Nephron (organoid): Measurements from ENCODE around the gene KRTAP5-1.

Experiments used
- H3K27ac Mint-ChIP-seq, 3 experiments: 2 replicates each; pipeline ENCODE4 v1.8.0; 2020; ENCODE audit warnings: mixed read lengths in 3 of 3, mild to moderate bottlenecking in 2 of 3, moderate library complexity in 1 of 3
- H3K27me3 Mint-ChIP-seq: 2 replicates; pipeline ENCODE4 v1.8.0; 2021; ENCODE audit warnings: low read depth, mild to moderate bottlenecking, moderate library complexity, mixed read lengths
- H3K36me3 Mint-ChIP-seq: 2 replicates; pipeline ENCODE4 v1.8.0; 2020; ENCODE audit warnings: low read depth, mixed read lengths
- H3K4me1 Mint-ChIP-seq: 2 replicates; pipeline ENCODE4 v1.8.0; 2020; ENCODE audit warnings: mixed read lengths
- H3K4me3 Mint-ChIP-seq, 3 experiments: 2 replicates each; pipeline ENCODE4 v1.8.0; 2020; ENCODE audit warnings: mild to moderate bottlenecking in 3 of 3, mixed read lengths in 3 of 3, moderate library complexity in 2 of 3
- H3K9me3 Mint-ChIP-seq: 2 replicates; pipeline ENCODE4 v1.8.0; 2020; ENCODE audit warnings: mixed read lengths
- TF ChIP-seq, protein P1 (sequence below), 3 experiments: fragments of 200-600 bp; sonication (generic); IDR thresholded peaks; one replicate each; pipeline ENCODE4 v1.5.0; 2021; ENCODE audit warnings: antibody characterized with exemption in 3 of 3; ENCODE audit not compliant: unreplicated experiment in 3 of 3

KRTAP5-1 gene

GRCh38 chr11:1544536-1544935, 40.5 kb downstream of the KRTAP5-1 start:
- H3K4me1 Mint-ChIP-seq = no peaks in the 10 kb centered on the region
- peaks cover 80% of the 10 kb centered on the region for H3K27me3 Mint-ChIP-seq
- H3K9me3 Mint-ChIP-seq = no peaks in the 10 kb centered on the region
- H3K27ac Mint-ChIP-seq = no peak overlapping the region
- no peaks in the 10 kb centered on the region for H3K36me3 Mint-ChIP-seq
- TF ChIP-seq, protein P1, sequence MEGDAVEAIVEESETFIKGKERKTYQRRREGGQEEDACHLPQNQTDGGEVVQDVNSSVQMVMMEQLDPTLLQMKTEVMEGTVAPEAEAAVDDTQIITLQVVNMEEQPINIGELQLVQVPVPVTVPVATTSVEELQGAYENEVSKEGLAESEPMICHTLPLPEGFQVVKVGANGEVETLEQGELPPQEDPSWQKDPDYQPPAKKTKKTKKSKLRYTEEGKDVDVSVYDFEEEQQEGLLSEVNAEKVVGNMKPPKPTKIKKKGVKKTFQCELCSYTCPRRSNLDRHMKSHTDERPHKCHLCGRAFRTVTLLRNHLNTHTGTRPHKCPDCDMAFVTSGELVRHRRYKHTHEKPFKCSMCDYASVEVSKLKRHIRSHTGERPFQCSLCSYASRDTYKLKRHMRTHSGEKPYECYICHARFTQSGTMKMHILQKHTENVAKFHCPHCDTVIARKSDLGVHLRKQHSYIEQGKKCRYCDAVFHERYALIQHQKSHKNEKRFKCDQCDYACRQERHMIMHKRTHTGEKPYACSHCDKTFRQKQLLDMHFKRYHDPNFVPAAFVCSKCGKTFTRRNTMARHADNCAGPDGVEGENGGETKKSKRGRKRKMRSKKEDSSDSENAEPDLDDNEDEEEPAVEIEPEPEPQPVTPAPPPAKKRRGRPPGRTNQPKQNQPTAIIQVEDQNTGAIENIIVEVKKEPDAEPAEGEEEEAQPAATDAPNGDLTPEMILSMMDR (IDR thresholded peaks at IDR 0.05; ENCODE audit: unreplicated experiment in 3 of 3) = no peak
- no peak overlapping the region for H3K4me3 Mint-ChIP-seq

- H3K4me3 Mint-ChIP-seq = no peak overlapping the region
- H3K27ac Mint-ChIP-seq = no peak overlapping the region
- peaks cover 80% of the 10 kb centered on the region for H3K27me3 Mint-ChIP-seq
- no peaks in the 10 kb centered on the region for H3K4me1 Mint-ChIP-seq
- TF ChIP-seq, protein P1 (IDR thresholded peaks at IDR 0.05; ENCODE audit: unreplicated experiment in 3 of 3) = no peak
- H3K9me3 Mint-ChIP-seq = no peaks in the 10 kb centered on the region
- H3K36me3 Mint-ChIP-seq = no peaks in the 10 kb centered on the region
Observed at GRCh38 chr11:1543606-1544263, 41.3 kb downstream of the KRTAP5-1 start.

- Mint-ChIP-seq H3K9me3 (no peaks in the 10 kb centered on the region), H3K27me3 (peaks cover 79% of the 10 kb centered on the region), H3K36me3 (no peaks in the 10 kb centered on the region), H3K4me3 (no peak overlapping the region), H3K4me1 (no peaks in the 10 kb centered on the region), H3K27ac (no peak overlapping the region)
- TF ChIP-seq, protein P1 (IDR thresholded peaks at IDR 0.05; ENCODE audit: unreplicated experiment in 3 of 3) = no peak
Observed at GRCh38 chr11:1542267-1542666, 42.8 kb downstream of the KRTAP5-1 start.

DNA sequence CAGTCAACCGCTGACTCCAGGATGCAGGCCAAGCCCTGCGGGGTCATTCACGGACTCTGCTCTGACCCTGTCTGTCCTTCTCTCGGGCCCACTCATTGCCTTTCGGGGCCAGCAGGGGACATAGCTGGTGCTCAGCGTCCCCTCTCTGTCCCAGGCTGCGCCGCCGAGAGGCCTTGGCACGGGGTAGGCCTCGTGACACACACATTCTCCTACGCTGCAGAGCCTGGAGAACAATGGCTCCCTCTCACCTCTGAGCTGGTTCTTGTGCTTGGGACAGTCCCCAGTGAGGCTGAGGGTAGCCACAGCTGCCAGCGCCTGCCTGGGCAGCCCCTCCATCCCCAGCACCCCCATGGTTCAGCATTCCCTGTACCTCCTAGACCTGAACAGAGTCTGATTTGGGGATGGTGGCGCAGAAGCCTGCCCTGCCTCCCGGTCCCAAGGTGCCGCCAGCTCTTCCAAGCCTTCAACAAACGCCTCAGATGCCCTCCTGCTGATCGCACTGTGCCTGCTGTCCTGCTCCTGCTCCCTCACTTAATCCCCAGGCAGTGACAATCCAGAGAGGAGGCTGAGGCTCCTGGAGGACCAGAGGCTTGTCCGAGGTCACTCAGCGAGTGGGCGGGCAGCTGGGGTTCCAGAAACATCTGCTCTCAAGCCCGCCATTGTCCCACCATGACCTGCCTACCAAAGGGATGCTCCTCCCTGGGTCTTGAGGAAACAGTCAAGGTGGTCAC, 43.4 kb downstream of the KRTAP5-1 start:
- H3K9me3 Mint-ChIP-seq = no peaks in the 10 kb centered on the region
- no peaks in the 10 kb centered on the region for H3K4me1 Mint-ChIP-seq
- TF ChIP-seq, protein P1 (IDR thresholded peaks at IDR 0.05; ENCODE audit: unreplicated experiment in 3 of 3) = no peak
- H3K4me3 Mint-ChIP-seq = no peak overlapping the region
- peaks cover 79% of the 10 kb centered on the region for H3K27me3 Mint-ChIP-seq
- no peaks in the 10 kb centered on the region for H3K36me3 Mint-ChIP-seq
- no peak overlapping the region for H3K27ac Mint-ChIP-seq

- H3K9me3 Mint-ChIP-seq = no peaks in the 10 kb centered on the region
- H3K27ac Mint-ChIP-seq = no peak overlapping the region
- peaks cover 65% of the 10 kb centered on the region for H3K27me3 Mint-ChIP-seq
- H3K4me3 Mint-ChIP-seq = no peak overlapping the region
- TF ChIP-seq, protein P1 (IDR thresholded peaks at IDR 0.05; ENCODE audit: unreplicated experiment in 3 of 3) = no peak
- no peaks in the 10 kb centered on the region for H3K4me1 Mint-ChIP-seq
- no peaks in the 10 kb centered on the region for H3K36me3 Mint-ChIP-seq
Observed at GRCh38 chr11:1540074-1540473, 45.0 kb downstream of the KRTAP5-1 start.
